NT2/D1 (cell line): Measurements from ENCODE around the gene HS6ST1.

Experiments
- DNase-seq: peaks from one replicate; pipeline ENCODE4 v3.0.0-alpha.2; 2011; ENCODE audit warnings: low read depth, low spot score
- H3K27me3 ChIP-seq: 2 replicates; pipeline ENCODE4 v1.6.0; 2011; ENCODE audit warnings: mild to moderate bottlenecking; ENCODE audit not compliant: insufficient read length, insufficient read depth
- H3K36me3 ChIP-seq: 2 replicates; pipeline ENCODE4 v1.6.1; 2011; ENCODE audit warnings: mild to moderate bottlenecking, low read length, mixed read lengths; ENCODE audit not compliant: insufficient read depth, insufficient read length
- H3K4me1 ChIP-seq: 2 replicates; pipeline ENCODE4 v1.5.1; 2011; ENCODE audit not compliant: insufficient read depth, insufficient read length
- H3K4me3 ChIP-seq: 2 replicates; pipeline ENCODE4 v1.5.1; 2011; ENCODE audit warnings: low read depth; ENCODE audit not compliant: insufficient read length
- H3K9ac ChIP-seq: 2 replicates; pipeline ENCODE4 v1.6.0; 2011; ENCODE audit warnings: low read depth; ENCODE audit not compliant: insufficient read length
- H3K9me3 ChIP-seq: 2 replicates; pipeline ENCODE4 v1.5.1; 2011; ENCODE audit warnings: mild to moderate bottlenecking, low read length; ENCODE audit not compliant: insufficient read depth
- SUZ12 ChIP-seq: IDR thresholded peaks from 2 replicates; pipeline ENCODE4 v1.6.1; 2011; ENCODE audit not compliant: insufficient read length, insufficient read depth; ENCODE audit errors: extremely low read depth
- YY1 ChIP-seq: IDR thresholded peaks from 2 replicates; pipeline ENCODE4 v1.6.1; 2011; ENCODE audit not compliant: insufficient read length, insufficient read depth
- ZNF274 ChIP-seq: IDR thresholded peaks from 2 replicates; pipeline ENCODE4 v1.6.1; 2011; ENCODE audit warnings: mild to moderate bottlenecking, low read depth, low read length

The HS6ST1 gene

DNA sequence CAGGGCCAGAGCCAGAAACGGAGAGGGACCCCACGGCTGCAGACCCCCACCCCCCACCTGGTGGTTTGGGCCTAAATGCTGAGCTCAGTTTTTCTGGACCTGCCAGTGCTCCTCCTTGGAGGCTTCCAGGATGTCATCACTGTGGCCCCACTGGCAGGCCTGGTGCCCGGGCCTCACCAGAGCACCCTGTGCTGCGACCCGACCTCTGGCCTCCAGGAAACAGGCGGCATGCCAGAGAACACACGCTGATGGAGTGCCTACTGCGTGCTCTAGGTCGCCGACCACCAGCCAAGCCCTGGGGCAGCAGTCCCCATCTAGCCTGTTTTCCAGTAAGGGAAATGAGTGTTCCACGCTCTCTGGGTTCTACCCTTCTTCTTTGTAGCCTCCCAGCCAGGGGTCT lies 33.8 kb downstream of the HS6ST1 start:
- TF ChIP-seq SUZ12 (no peak), ZNF274 (no peak), YY1 (no peak)
- Histone ChIP-seq H3K27me3 (no peaks in the 10 kb centered on the region), H3K9me3 (no peaks in the 10 kb centered on the region), H3K36me3 (peaks cover 87% of the 10 kb centered on the region), H3K9ac (no peak overlapping the region), H3K4me1 (peaks cover 51% of the 10 kb centered on the region), H3K4me3 (no peak overlapping the region)
- DNase-seq, result no peak

DNA sequence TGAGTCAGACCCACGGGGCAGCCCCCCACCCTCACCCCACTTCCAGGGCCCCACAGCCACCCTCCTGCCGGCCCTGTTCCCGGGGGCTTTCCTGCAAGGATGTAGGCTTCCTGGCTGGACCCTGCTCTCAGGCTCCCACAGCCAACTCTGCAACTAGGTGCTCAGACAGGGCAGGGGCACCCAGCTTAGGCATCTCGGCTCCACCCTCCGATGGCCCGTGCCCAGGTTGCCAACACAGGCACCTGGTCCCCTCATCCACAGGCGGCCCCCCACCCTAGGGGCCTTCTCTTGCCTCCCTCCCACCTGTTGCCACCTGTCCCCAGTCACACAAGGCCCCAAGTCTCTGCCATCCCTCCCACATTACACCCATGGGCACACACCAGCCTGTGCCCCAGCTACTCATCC lies 34.6 kb downstream of the HS6ST1 start:
- Histone ChIP-seq H3K9me3 (no peaks in the 10 kb centered on the region), H3K4me1 (peaks cover 48% of the 10 kb centered on the region), H3K36me3 (peaks cover 86% of the 10 kb centered on the region), H3K4me3 (no peak overlapping the region), H3K9ac (no peak overlapping the region), H3K27me3 (no peaks in the 10 kb centered on the region)
- no peak for DNase-seq
- no peak for TF ChIP-seq ZNF274
- no peak for TF ChIP-seq SUZ12
- no peak for TF ChIP-seq YY1

DNA sequence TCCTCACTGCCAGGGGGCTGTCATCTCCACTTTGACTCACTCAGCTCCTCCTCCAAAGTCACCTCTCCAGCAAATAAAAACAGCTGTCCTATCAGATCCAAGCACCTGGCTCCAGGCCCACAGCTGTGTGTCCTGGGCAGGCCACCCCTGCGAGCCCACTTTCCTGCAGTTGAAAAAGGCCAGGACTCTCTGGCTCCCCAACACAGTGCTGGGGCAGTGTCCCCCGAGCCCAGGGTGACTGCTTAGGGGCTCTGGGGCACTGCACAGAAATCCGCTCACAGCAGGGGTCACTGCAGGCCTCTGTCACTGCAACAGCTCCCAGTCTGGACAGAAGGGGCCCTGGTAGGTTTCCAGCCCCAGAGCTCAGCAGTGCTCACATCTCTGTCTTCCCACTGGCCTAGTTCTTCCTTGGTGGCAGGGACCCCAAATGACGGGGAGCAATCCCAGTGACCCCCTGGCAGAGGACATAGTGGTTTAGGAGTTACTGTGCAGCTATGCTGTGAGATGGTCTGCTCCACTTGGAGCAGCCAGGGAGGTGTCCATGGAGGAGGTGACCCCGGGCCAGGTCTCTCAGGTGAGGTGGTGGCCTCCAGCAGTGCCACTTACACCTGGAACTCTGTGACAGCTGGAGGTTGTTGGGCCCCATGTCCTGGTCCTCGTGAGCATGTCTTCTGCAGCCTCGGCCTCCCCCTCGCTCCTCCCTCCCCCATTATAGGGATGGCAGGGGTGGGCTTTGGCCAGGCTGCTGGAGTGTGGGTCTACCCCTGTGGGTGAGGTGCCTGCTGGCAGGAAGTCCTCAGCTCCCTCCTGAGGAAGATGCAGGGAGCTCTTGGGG lies 35.5 kb downstream of the HS6ST1 start:
- Histone ChIP-seq H3K9ac (no peak overlapping the region), H3K36me3 (peaks cover 82% of the 10 kb centered on the region)
- DNase-seq, result no peak

GRCh38 chr2:128282246-128282975 lies 36.3 kb downstream of the HS6ST1 start:
- Histone ChIP-seq H3K36me3 (peaks cover 82% of the 10 kb centered on the region), H3K4me1 (peaks cover 46% of the 10 kb centered on the region), H3K9ac (peak overlapping the region; percentile 12), H3K9me3 (no peaks in the 10 kb centered on the region), H3K27me3 (no peaks in the 10 kb centered on the region), H3K4me3 (no peak overlapping the region)
- TF ChIP-seq SUZ12 (no peak), YY1 (no peak), ZNF274 (no peak)
- DNase-seq, result no peak

More for the DNA sequence above, 35.5 kb downstream of the HS6ST1 start:
- Histone ChIP-seq H3K4me1 (peaks cover 48% of the 10 kb centered on the region), H3K4me3 (no peak overlapping the region), H3K9me3 (no peaks in the 10 kb centered on the region), H3K27me3 (no peaks in the 10 kb centered on the region)
- TF ChIP-seq YY1, result no peak
- TF ChIP-seq ZNF274, result no peak
- no peak for TF ChIP-seq SUZ12

GRCh38 chr2:128281852-128282245 lies 36.8 kb downstream of the HS6ST1 start:
- TF ChIP-seq YY1, result no peak
- TF ChIP-seq SUZ12, result no peak
- no peak for TF ChIP-seq ZNF274

GRCh38 chr2:128280901-128281321 lies 37.8 kb downstream of the HS6ST1 start:
- Histone ChIP-seq H3K27me3 (no peaks in the 10 kb centered on the region), H3K36me3 (peaks cover 77% of the 10 kb centered on the region), H3K4me3 (no peak overlapping the region), H3K9ac (peak overlapping the region; percentile 28), H3K9me3 (no peaks in the 10 kb centered on the region), H3K4me1 (peaks cover 39% of the 10 kb centered on the region)
- no peak for DNase-seq
- TF ChIP-seq YY1, result no peak
- no peak for TF ChIP-seq SUZ12
- TF ChIP-seq ZNF274, result no peak

More at GRCh38 chr2:128281852-128282245, 36.8 kb downstream of the HS6ST1 start:
- H3K9me3 ChIP-seq, result no peaks in the 10 kb centered on the region
- H3K36me3 ChIP-seq, result peaks cover 82% of the 10 kb centered on the region
- H3K27me3 ChIP-seq, result no peaks in the 10 kb centered on the region
- peaks cover 41% of the 10 kb centered on the region for H3K4me1 ChIP-seq
- H3K9ac ChIP-seq, result no peak overlapping the region
- no peak overlapping the region for H3K4me3 ChIP-seq
- DNase-seq, result no peak
